Calu3 (cell line): ENCODE data around the gene CAMSAP1. TPM values are rescaled to one million over a fixed set of nuclear protein-coding genes. Genes with fewer than 3 reads are reported as not detected.

ENCODE experiments used
- BruUV-seq: library from RNA; stranded (reverse); fragments of 400-500 nt; replicated peaks from 2 replicates; lab custom pipeline; 2021; lab: Mats Ljungman, UMichigan
- CTCF ChIA-PET: fragments of 300-600 bp; sonication (Branson Sonifier 250); formaldehyde crosslinking; loops from one replicate; lab custom pipeline; 2022; ENCODE audit warnings: antibody characterized with exemption; lab: Charles Lee
- DNase-seq: peaks from one replicate; pipeline ENCODE4 v3.0.0; 2022
- H3K27ac Mint-ChIP-seq: one replicate; pipeline ENCODE4 v1.8.0; 2022; ENCODE audit warnings: mixed read lengths; ENCODE audit not compliant: unreplicated experiment
- H3K27me3 Mint-ChIP-seq: one replicate; pipeline ENCODE4 v1.8.0; 2022; ENCODE audit warnings: mixed read lengths; ENCODE audit not compliant: unreplicated experiment
- H3K36me3 Mint-ChIP-seq: one replicate; pipeline ENCODE4 v1.8.0; 2022; ENCODE audit warnings: mild to moderate bottlenecking, moderate library complexity, mixed read lengths; ENCODE audit not compliant: insufficient read depth, unreplicated experiment
- H3K4me1 Mint-ChIP-seq: one replicate; pipeline ENCODE4 v1.8.0; 2022; ENCODE audit warnings: mild to moderate bottlenecking, low read depth, mixed read lengths; ENCODE audit not compliant: unreplicated experiment
- H3K4me3 Mint-ChIP-seq: one replicate; pipeline ENCODE4 v1.8.0; 2022; ENCODE audit warnings: mild to moderate bottlenecking, low read depth, moderate library complexity, mixed read lengths; ENCODE audit not compliant: unreplicated experiment
- H3K9me3 Mint-ChIP-seq: one replicate; pipeline ENCODE4 v1.8.0; 2022; ENCODE audit warnings: low read depth, mixed read lengths; ENCODE audit not compliant: unreplicated experiment
- intact Hi-C: fragments of 100-400 bp; cut with micrococcal nuclease; formaldehyde crosslinking; loops from one replicate; pipeline ENCODE4 v1.10.0; 2022; ENCODE audit not compliant: unreplicated experiment
- total RNA-seq: library from RNA; stranded (reverse); gene quantifications from 2 replicates; pipeline ENCODE4 v1.2.3, GENCODE V29; 2022
- TF ChIP-seq, protein P1 (sequence below): fragments of 200-600 bp; IDR thresholded peaks from one replicate; pipeline ENCODE4 v1.8.0; 2022; ENCODE audit warnings: antibody characterized with exemption; ENCODE audit not compliant: unreplicated experiment

The CAMSAP1 gene
- total RNA-seq, 1 experiment from 2014 or later = 28.1 TPM

DNA sequence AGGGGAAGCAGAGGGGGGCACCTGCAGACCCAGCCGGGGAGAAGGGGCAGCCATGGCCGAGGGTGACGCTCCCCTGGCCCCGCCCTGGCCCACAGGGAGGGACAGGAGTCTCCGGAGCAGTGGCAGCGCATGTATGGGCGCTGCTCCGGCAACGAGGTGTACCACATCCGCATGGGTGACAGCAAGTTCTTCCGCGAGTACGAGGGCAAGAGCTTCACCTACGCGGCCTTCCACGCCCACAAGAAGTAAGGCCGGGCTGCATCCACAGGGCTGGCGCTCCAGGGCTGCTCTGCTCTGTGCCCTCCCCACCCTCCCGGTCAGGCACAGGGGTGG, 137.2 kb downstream of the CAMSAP1 start:
- Mint-ChIP-seq H3K27ac (no peak overlapping the region), H3K4me3 (no peak overlapping the region), H3K4me1 (no peaks in the 10 kb centered on the region), H3K36me3 (peaks cover 3% of the 10 kb centered on the region), H3K9me3 (no peaks in the 10 kb centered on the region), H3K27me3 (peaks cover 10% of the 10 kb centered on the region)
- TF ChIP-seq, protein P1, sequence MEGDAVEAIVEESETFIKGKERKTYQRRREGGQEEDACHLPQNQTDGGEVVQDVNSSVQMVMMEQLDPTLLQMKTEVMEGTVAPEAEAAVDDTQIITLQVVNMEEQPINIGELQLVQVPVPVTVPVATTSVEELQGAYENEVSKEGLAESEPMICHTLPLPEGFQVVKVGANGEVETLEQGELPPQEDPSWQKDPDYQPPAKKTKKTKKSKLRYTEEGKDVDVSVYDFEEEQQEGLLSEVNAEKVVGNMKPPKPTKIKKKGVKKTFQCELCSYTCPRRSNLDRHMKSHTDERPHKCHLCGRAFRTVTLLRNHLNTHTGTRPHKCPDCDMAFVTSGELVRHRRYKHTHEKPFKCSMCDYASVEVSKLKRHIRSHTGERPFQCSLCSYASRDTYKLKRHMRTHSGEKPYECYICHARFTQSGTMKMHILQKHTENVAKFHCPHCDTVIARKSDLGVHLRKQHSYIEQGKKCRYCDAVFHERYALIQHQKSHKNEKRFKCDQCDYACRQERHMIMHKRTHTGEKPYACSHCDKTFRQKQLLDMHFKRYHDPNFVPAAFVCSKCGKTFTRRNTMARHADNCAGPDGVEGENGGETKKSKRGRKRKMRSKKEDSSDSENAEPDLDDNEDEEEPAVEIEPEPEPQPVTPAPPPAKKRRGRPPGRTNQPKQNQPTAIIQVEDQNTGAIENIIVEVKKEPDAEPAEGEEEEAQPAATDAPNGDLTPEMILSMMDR = no peak
- DNase-seq = no peak
- BruUV-seq = no TSS peak
- intact Hi-C loops = no loop called here
- CTCF ChIA-PET = no interaction called here

DNA sequence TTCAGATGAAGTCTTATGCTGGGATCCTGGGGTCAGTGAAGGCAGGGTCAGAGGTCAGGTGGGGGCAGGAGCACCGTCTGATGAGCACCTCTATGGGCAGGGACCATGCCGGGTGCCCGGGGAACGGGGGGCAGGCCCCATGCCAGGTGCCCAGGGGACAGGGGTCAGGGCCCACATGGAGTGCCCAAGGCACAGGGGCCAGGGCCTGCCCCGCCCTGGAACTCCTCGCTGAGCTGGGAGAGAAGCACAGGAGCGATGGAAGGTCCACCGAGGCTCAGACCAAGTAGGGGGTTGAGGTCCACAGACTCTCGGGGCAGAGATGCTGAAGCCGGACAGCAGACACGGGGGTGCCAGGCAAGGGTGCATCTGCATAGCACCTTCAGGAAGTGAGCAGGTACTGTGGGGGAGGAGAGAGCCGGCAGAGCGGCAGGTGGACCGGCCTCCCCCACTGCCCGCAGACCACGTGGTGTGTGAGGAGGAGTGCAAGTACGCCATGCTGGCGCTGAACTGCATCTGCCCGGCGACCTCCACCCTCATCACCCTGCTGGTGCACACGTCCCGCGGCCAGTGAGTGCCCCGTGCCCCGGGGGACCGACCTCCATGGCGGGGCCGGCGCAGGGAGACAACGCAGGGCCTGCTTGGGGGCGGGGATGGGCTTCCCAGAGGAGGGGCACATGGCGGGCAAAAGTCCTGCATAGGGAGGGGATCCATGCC, 137.7 kb downstream of the CAMSAP1 start:
- Mint-ChIP-seq H3K4me3 (no peak overlapping the region), H3K27me3 (peaks cover 10% of the 10 kb centered on the region), H3K27ac (no peak overlapping the region), H3K9me3 (no peaks in the 10 kb centered on the region), H3K4me1 (no peaks in the 10 kb centered on the region), H3K36me3 (peaks cover 3% of the 10 kb centered on the region)
- CTCF ChIA-PET = no interaction called here
- intact Hi-C loops = no loop called here
- BruUV-seq = no TSS peak
- TF ChIP-seq, protein P1 = no peak
- no peak for DNase-seq

DNA sequence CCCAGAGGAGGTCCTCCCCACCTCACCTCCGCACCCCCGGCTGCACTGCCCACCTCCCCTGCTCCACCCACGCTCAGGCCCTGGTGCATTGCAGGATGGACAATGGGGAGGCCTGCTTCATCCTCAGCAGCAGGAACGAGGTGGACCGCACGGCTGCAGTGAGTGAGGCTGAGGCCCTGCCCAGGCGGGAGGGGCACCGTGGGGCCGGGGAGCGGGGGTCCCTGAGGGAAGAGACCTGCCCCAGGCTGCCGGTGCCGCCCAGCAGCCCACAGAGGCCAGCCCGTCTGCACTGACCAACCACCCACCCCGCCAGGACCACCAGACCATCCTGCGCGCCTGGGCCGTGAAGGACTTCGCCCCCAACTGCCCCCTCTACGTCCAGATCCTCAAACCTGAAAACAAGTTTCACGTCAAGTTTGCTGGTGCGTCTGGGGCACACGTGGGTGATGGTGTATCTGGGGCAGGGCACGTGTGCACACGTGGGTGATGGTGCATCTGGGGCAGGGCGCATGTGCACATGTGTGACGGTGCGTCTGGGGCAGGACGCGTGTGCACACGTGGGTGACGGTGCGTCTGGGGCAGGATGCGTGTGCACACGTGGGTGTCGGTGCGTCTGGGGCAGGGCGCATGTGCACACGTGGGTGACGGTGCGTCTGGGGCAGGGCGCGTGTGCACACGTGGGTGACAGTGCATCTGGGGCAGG, 138.7 kb downstream of the CAMSAP1 start:
- Mint-ChIP-seq H3K9me3 (no peaks in the 10 kb centered on the region), H3K27ac (no peak overlapping the region)
- intact Hi-C loops = no loop called here

DNA sequence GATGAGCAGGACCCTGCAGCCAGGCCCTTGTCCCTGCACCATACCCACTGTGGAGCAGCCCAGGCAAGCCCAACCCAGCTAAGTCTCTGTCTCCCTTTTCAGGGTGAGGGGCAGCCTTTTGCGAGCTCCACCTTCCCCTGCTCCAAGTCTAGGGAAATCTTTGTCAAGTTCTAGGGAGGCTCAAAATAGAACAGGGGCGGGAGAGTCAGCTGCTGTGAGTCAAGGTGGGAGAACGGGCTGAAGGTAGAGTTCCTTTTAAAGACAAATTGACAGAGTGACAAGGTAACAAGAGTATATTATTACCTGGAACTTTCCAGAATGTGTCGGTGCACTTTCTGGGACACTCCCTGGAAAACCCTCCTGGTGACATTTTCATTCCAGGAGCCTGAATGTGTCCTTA, 140.6 kb downstream of the CAMSAP1 start:
- no peak overlapping the region for H3K4me3 Mint-ChIP-seq
- H3K4me1 Mint-ChIP-seq = no peaks in the 10 kb centered on the region
- H3K27ac Mint-ChIP-seq = no peak overlapping the region
- CTCF ChIA-PET = no interaction called here
- H3K9me3 Mint-ChIP-seq = no peaks in the 10 kb centered on the region
- BruUV-seq = no TSS peak
- DNase-seq = no peak
- H3K27me3 Mint-ChIP-seq = peaks cover 15% of the 10 kb centered on the region
- H3K36me3 Mint-ChIP-seq = peaks cover 3% of the 10 kb centered on the region
- intact Hi-C loops = no loop called here
- TF ChIP-seq, protein P1 = no peak

More for the DNA sequence above, 138.7 kb downstream of the CAMSAP1 start:
- H3K4me1 Mint-ChIP-seq = no peaks in the 10 kb centered on the region
- DNase-seq = no peak
- peaks cover 3% of the 10 kb centered on the region for H3K36me3 Mint-ChIP-seq
- no TSS peak for BruUV-seq
- TF ChIP-seq, protein P1 = no peak
- H3K4me3 Mint-ChIP-seq = no peak overlapping the region
- CTCF ChIA-PET = no interaction called here
- peaks cover 10% of the 10 kb centered on the region for H3K27me3 Mint-ChIP-seq
